HCT116 (cell line): ENCODE measurements around the gene GPS2. TPM values are rescaled to one million over a fixed set of nuclear protein-coding genes. Genes with fewer than 3 reads are reported as not detected.

Experiments used
- ATAC-seq: fragments of 200-7000 bp; cut with Tn5 transposase; 2 replicates; pipeline ENCODE4 v1.9.1; 2020; ENCODE audit warnings: mild to moderate bottlenecking, moderate library complexity
- BruUV-seq: library from RNA; stranded (reverse); fragments of 400-500 nt; replicated peaks from 2 replicates; lab custom pipeline; 2021; lab: Mats Ljungman, UMichigan
- CTCF ChIA-PET: fragments of 300-600 bp; sonication (Branson Sonifier 250); formaldehyde crosslinking; loops from one replicate; lab custom pipeline; 2021; ENCODE audit warnings: antibody characterized with exemption; lab: Charles Lee
- POLR2A ChIA-PET: fragments of 300-600, 350-600 bp; sonication (Branson Sonifier 250); formaldehyde crosslinking; loops from one replicate; lab custom pipeline; 2021; ENCODE audit warnings: antibody characterized with exemption; lab: Charles Lee
- RAD21 ChIA-PET, 2 experiments: fragments of 300-600 bp; sonication (Branson Sonifier 250); formaldehyde crosslinking; loops; one replicate each; lab custom pipeline; 2023; ENCODE audit warnings: low total read pairs in 2 of 2; ENCODE audit not compliant: uncharacterized antibody in 2 of 2, unreplicated experiment in 2 of 2, low non-redundant PET in 1 of 2; lab: Charles Lee
- DNase-seq: peaks from one replicate; pipeline ENCODE4 v3.0.0-alpha.2; 2010; ENCODE audit warnings: low read depth, low spot score
- H2AFZ ChIP-seq: fragments of 200-600 bp; shearing (Covaris generic), sonication (generic); 2 replicates; pipeline ENCODE4 v1.6.1; 2017; ENCODE audit warnings: low read depth, mixed run types, mixed read lengths, antibody characterized with exemption, low read length; ENCODE audit not compliant: poor library complexity, severe bottlenecking
- H3K27ac ChIP-seq: 2 replicates; pipeline ENCODE4 v1.5.1; 2012; ENCODE audit warnings: low read depth, low read length
- H3K27me3 ChIP-seq: fragments of 200-600 bp; sonication (generic); 2 replicates; pipeline ENCODE4 v1.6.1; 2016; ENCODE audit warnings: mixed run types, low read length, mixed read lengths; ENCODE audit not compliant: insufficient read depth
- H3K36me3 ChIP-seq, 2 experiments: fragments of 200-500 bp in 1 of 2; fragments of 200-600 bp in 1 of 2; sonication (Bioruptor generic) in 1 of 2; sonication (generic) in 1 of 2; 2 replicates each; pipeline versions ENCODE4 v1.5.1 to v1.6.1; 2014 to 2016; ENCODE audit warnings: low read length in 2 of 2, inconsistent platforms in 1 of 2, mixed read lengths in 1 of 2, mixed run types in 1 of 2; ENCODE audit not compliant: insufficient read depth in 2 of 2, control insufficient read depth in 1 of 2
- H3K4me1 ChIP-seq, 2 experiments: fragments of 200-600 bp in 1 of 2; sonication (generic) in 1 of 2; 2 replicates each; pipeline versions ENCODE4 v1.5.1 to v1.6.1; 2012 to 2017; ENCODE audit warnings: low read length in 2 of 2, inconsistent platforms in 1 of 2, mild to moderate bottlenecking in 1 of 2, mixed read lengths in 1 of 2, mixed run types in 1 of 2, moderate library complexity in 1 of 2; ENCODE audit not compliant: insufficient read depth in 2 of 2, control insufficient read depth in 1 of 2
- H3K4me2 ChIP-seq: fragments of 200-600 bp; sonication (generic); 2 replicates; pipeline ENCODE4 v1.6.1; 2017; ENCODE audit warnings: mixed run types, low read length, mixed read lengths
- H3K4me3 ChIP-seq, 2 experiments: fragments of 200-600 bp in 1 of 2; sonication (generic) in 1 of 2; replicated peaks in 1 of 2; 2 replicates each; pipeline ENCODE4 v1.5.1; 2011 to 2016; ENCODE audit warnings: low read length in 2 of 2, control low read depth in 1 of 2, low read depth in 1 of 2, mild to moderate bottlenecking in 1 of 2, mixed read lengths in 1 of 2, mixed run types in 1 of 2
- H3K79me2 ChIP-seq: fragments of 200-600 bp; sonication (generic); 2 replicates; pipeline ENCODE4 v1.6.1; 2017; ENCODE audit warnings: mild to moderate bottlenecking, mixed run types, low read length, moderate library complexity, mixed read lengths; ENCODE audit not compliant: insufficient read depth
- H3K9ac ChIP-seq: fragments of 200-600 bp; sonication (generic); 2 replicates; pipeline ENCODE4 v1.6.1; 2016; ENCODE audit warnings: low read length, mixed read lengths
- H3K9me2 ChIP-seq: fragments of 200-600 bp; sonication (generic), shearing (Covaris generic); 2 replicates; pipeline ENCODE4 v1.6.1; 2017; ENCODE audit warnings: mixed run types, mild to moderate bottlenecking, moderate library complexity; ENCODE audit not compliant: insufficient read depth
- H3K9me3 ChIP-seq, 2 experiments: fragments of 200-500 bp in 1 of 2; fragments of 200-600 bp in 1 of 2; sonication (Bioruptor generic) in 1 of 2; sonication (generic) in 1 of 2; 2 replicates each; pipeline ENCODE4 v1.6.1; 2014 to 2017; ENCODE audit warnings: low read length in 2 of 2, mixed read lengths in 2 of 2, inconsistent platforms in 1 of 2, low read depth in 1 of 2, mild to moderate bottlenecking in 1 of 2, mixed run types in 1 of 2, moderate library complexity in 1 of 2; ENCODE audit not compliant: control insufficient read depth in 1 of 2, insufficient read depth in 1 of 2
- H4K20me1 ChIP-seq: fragments of 200-600 bp; sonication (generic), shearing (Covaris generic); 2 replicates; pipeline ENCODE4 v1.6.1; 2017; ENCODE audit warnings: mixed run types, mild to moderate bottlenecking, moderate library complexity; ENCODE audit not compliant: insufficient read depth
- CBX3 ChIP-seq: IDR thresholded peaks from 2 replicates; pipeline ENCODE4 v1.6.1; 2012; ENCODE audit warnings: low read depth
- EGR1 ChIP-seq: IDR thresholded peaks from 2 replicates; pipeline ENCODE4 v1.6.1; 2012; ENCODE audit warnings: low read depth
- ELF1 ChIP-seq: IDR thresholded peaks from 2 replicates; pipeline ENCODE4 v1.6.1; 2012; ENCODE audit warnings: low read depth, borderline replicate concordance
- EZH2phosphoT487 ChIP-seq: fragments of 200-600 bp; IDR thresholded peaks from 2 replicates; pipeline ENCODE4 v1.6.1; 2018; ENCODE audit warnings: antibody characterized with exemption, borderline replicate concordance
- FOSL1 ChIP-seq: IDR thresholded peaks from 2 replicates; pipeline ENCODE4 v1.6.1; 2012; ENCODE audit warnings: low read depth
- POLR2A ChIP-seq: IDR thresholded peaks from 2 replicates; pipeline ENCODE4 v1.7.0; 2011; ENCODE audit warnings: borderline replicate concordance; ENCODE audit not compliant: insufficient read depth, insufficient read length; ENCODE audit errors: extremely low read depth
- POLR2AphosphoS5 ChIP-seq: IDR thresholded peaks from 2 replicates; pipeline ENCODE4 v1.6.1; 2011; ENCODE audit warnings: mild to moderate bottlenecking, low read depth, low read length, moderate library complexity
- SIN3A ChIP-seq: IDR thresholded peaks from 2 replicates; pipeline ENCODE4 v1.6.1; 2012; ENCODE audit warnings: low read depth
- SP1 ChIP-seq: IDR thresholded peaks from 2 replicates; pipeline ENCODE4 v1.6.1; 2012; ENCODE audit warnings: low read depth
- TCF7L2 ChIP-seq: IDR thresholded peaks from 2 replicates; pipeline ENCODE4 v1.7.0; 2011; ENCODE audit warnings: borderline replicate concordance, inconsistent platforms; ENCODE audit not compliant: insufficient read depth, insufficient read length; ENCODE audit errors: extremely low read depth
- YY1 ChIP-seq: IDR thresholded peaks from 2 replicates; pipeline ENCODE4 v1.6.1; 2011; ENCODE audit warnings: low read length, low read depth, moderate library complexity, mild to moderate bottlenecking; ENCODE audit not compliant: insufficient replicate concordance; ENCODE audit errors: extremely low read depth
- ZNF274 ChIP-seq: fragments of 200-500 bp; sonication (Bioruptor generic); IDR thresholded peaks from 2 replicates; pipeline ENCODE4 v1.6.1; 2014; ENCODE audit warnings: mild to moderate bottlenecking, low read depth, low read length, inconsistent platforms
- intact Hi-C: fragments of 100-400 bp; cut with micrococcal nuclease; formaldehyde crosslinking; loops from 2 replicates; pipeline ENCODE4 v1.10.0; 2022
- total RNA-seq: library from RNA; stranded (reverse); gene quantifications from one replicate; pipeline ENCODE4 v1.2.1, GENCODE V29; 2021; ENCODE audit not compliant: unreplicated experiment
- TF ChIP-seq, protein P1 (sequence below), 3 experiments: fragments of 200-600 bp in 1 of 3; sonication (generic) in 1 of 3; IDR thresholded peaks in 2 of 3; conservative IDR thresholded peaks in 1 of 3; 2 replicates each; pipeline ENCODE4 v1.5.1; 2012 to 2017; ENCODE audit warnings: low read depth in 2 of 3, low read length in 2 of 3, antibody characterized with exemption in 1 of 3, borderline replicate concordance in 1 of 3, control low read depth in 1 of 3, mild to moderate bottlenecking in 1 of 3, mixed read lengths in 1 of 3, mixed run types in 1 of 3, moderate library complexity in 1 of 3; ENCODE audit not compliant: insufficient read depth in 1 of 3
- TF ChIP-seq, protein P2 (sequence below): IDR thresholded peaks from 2 replicates; pipeline ENCODE4 v1.6.1; 2012
- TF ChIP-seq, protein P3 (sequence below): IDR thresholded peaks from 2 replicates; pipeline ENCODE4 v1.6.1; 2012; ENCODE audit warnings: low read depth
- TF ChIP-seq, protein P4 (sequence below): IDR thresholded peaks from 2 replicates; pipeline ENCODE4 v1.6.1; 2011; ENCODE audit warnings: mild to moderate bottlenecking, low read length, moderate library complexity; ENCODE audit not compliant: insufficient replicate concordance; ENCODE audit errors: extremely low read depth

Gene GPS2
- total RNA-seq, 1 experiment from 2014 or later = 61.3 TPM

DNA sequence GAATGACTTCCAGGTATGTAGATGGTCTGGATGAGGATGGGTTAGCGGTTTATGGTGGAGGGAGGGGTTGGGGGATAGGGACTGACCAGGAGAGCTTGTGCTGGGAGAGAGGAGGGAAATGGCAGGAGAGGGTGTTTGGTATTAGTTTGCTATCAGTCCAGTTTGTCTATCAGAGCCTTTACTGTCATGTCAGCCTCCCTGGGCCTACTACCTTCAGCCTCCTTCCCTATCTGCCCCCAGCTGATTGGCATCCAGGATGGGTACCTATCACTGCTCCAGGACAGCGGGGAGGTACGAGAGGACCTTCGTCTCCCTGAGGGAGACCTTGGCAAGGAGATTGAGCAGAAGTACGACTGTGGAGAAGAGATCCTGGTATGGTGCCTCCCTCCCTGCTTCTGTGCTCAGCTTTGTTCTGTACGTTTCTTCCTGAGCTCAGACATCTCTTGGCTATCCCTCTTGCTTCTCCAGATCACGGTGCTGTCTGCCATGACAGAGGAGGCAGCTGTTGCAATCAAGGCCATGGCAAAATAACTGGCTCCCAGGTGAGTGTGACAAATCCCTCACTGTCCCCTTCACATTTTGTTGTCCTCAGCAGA, 4.0 kb downstream of the GPS2 start:
- Histone ChIP-seq H2AFZ (no peak overlapping the region), H3K4me3 (no peak overlapping the region), H3K27me3 (no peaks in the 10 kb centered on the region), H3K9ac (no peak overlapping the region), H4K20me1 (peaks cover 36% of the 10 kb centered on the region), H3K27ac (peak overlapping the region; percentile 17; the same call in 1 of the 2 replicates), H3K9me3 (no peaks in the 10 kb centered on the region), H3K4me1 (peaks cover 31 to 67% of the 10 kb centered on the region in 2 experiments), H3K36me3 (peaks cover 30 to 46% of the 10 kb centered on the region in 2 experiments), H3K79me2 (peaks cover 74% of the 10 kb centered on the region), H3K4me2 (peak overlapping the region; percentile 88; the same call in 1 of the 2 replicates), H3K9me2 (no peaks in the 10 kb centered on the region)
- BruUV-seq = no TSS peak
- RAD21 ChIA-PET = no interaction called here
- POLR2A ChIA-PET = no interaction called here
- no peak for ATAC-seq
- TF ChIP-seq, protein P1, sequence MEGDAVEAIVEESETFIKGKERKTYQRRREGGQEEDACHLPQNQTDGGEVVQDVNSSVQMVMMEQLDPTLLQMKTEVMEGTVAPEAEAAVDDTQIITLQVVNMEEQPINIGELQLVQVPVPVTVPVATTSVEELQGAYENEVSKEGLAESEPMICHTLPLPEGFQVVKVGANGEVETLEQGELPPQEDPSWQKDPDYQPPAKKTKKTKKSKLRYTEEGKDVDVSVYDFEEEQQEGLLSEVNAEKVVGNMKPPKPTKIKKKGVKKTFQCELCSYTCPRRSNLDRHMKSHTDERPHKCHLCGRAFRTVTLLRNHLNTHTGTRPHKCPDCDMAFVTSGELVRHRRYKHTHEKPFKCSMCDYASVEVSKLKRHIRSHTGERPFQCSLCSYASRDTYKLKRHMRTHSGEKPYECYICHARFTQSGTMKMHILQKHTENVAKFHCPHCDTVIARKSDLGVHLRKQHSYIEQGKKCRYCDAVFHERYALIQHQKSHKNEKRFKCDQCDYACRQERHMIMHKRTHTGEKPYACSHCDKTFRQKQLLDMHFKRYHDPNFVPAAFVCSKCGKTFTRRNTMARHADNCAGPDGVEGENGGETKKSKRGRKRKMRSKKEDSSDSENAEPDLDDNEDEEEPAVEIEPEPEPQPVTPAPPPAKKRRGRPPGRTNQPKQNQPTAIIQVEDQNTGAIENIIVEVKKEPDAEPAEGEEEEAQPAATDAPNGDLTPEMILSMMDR (IDR thresholded peaks at IDR 0.05 in 2 of 3, conservative IDR thresholded peaks at IDR 0.05 in 1 of 3; ENCODE audit: borderline replicate concordance in 1 of 3, insufficient read depth in 1 of 3, low read depth in 2 of 3, low read length in 2 of 3) = no peak
- TF ChIP-seq ELF1 (no peak), POLR2AphosphoS5 (no peak), TCF7L2 (no peak), EZH2phosphoT487 (no peak), SIN3A (no peak), YY1 (no peak), POLR2A (no peak), EGR1 (no peak), SP1 (no peak), ZNF274 (no peak), FOSL1 (no peak), CBX3 (no peak)
- TF ChIP-seq, protein P2, sequence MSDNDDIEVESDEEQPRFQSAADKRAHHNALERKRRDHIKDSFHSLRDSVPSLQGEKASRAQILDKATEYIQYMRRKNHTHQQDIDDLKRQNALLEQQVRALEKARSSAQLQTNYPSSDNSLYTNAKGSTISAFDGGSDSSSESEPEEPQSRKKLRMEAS = no peak
- TF ChIP-seq, protein P3, sequence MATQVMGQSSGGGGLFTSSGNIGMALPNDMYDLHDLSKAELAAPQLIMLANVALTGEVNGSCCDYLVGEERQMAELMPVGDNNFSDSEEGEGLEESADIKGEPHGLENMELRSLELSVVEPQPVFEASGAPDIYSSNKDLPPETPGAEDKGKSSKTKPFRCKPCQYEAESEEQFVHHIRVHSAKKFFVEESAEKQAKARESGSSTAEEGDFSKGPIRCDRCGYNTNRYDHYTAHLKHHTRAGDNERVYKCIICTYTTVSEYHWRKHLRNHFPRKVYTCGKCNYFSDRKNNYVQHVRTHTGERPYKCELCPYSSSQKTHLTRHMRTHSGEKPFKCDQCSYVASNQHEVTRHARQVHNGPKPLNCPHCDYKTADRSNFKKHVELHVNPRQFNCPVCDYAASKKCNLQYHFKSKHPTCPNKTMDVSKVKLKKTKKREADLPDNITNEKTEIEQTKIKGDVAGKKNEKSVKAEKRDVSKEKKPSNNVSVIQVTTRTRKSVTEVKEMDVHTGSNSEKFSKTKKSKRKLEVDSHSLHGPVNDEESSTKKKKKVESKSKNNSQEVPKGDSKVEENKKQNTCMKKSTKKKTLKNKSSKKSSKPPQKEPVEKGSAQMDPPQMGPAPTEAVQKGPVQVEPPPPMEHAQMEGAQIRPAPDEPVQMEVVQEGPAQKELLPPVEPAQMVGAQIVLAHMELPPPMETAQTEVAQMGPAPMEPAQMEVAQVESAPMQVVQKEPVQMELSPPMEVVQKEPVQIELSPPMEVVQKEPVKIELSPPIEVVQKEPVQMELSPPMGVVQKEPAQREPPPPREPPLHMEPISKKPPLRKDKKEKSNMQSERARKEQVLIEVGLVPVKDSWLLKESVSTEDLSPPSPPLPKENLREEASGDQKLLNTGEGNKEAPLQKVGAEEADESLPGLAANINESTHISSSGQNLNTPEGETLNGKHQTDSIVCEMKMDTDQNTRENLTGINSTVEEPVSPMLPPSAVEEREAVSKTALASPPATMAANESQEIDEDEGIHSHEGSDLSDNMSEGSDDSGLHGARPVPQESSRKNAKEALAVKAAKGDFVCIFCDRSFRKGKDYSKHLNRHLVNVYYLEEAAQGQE = no peak
- TF ChIP-seq, protein P4, sequence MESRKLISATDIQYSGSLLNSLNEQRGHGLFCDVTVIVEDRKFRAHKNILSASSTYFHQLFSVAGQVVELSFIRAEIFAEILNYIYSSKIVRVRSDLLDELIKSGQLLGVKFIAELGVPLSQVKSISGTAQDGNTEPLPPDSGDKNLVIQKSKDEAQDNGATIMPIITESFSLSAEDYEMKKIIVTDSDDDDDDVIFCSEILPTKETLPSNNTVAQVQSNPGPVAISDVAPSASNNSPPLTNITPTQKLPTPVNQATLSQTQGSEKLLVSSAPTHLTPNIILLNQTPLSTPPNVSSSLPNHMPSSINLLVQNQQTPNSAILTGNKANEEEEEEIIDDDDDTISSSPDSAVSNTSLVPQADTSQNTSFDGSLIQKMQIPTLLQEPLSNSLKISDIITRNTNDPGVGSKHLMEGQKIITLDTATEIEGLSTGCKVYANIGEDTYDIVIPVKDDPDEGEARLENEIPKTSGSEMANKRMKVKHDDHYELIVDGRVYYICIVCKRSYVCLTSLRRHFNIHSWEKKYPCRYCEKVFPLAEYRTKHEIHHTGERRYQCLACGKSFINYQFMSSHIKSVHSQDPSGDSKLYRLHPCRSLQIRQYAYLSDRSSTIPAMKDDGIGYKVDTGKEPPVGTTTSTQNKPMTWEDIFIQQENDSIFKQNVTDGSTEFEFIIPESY = no peak
- intact Hi-C loops = no loop called here
- no peak for DNase-seq
- CTCF ChIA-PET = no interaction called here
